T-cell (primary cell): ENCODE data around the gene ZPLD1. TPM values are rescaled to one million over a fixed set of nuclear protein-coding genes. Genes with fewer than 3 reads are reported as not detected.

ENCODE experiments used
- ATAC-seq, 4 experiments: fragments of 200-7000 bp in 3 of 4; fragments of 150-1000 bp in 1 of 4; cut with Tn5 transposase; replicated peaks in 1 of 4; 1 replicate in 3 of 4; 2 replicates in 1 of 4; pipeline ENCODE4 v1.10.0; 2021; ENCODE audit warnings: moderate library complexity in 3 of 4, mild to moderate bottlenecking in 2 of 4, moderate number of reproducible peaks in 1 of 4
- CTCF ChIA-PET, 2 donors: fragments of 300-600 bp; sonication (Branson Sonifier 250); formaldehyde crosslinking; loops; one replicate each; lab custom pipeline; 2022; ENCODE audit warnings: antibody characterized with exemption in 2 of 2; lab: Charles Lee
- POLR2A ChIA-PET, 2 donors: fragments of 300-600 bp; sonication (Branson Sonifier 250); formaldehyde crosslinking; loops; one replicate each; lab custom pipeline; 2022; ENCODE audit warnings: antibody characterized with exemption in 2 of 2; lab: Charles Lee
- DNase-seq, 35 experiments: peaks; one replicate each; pipeline versions ENCODE4 v3.0.0 to v3.0.0-alpha.2; 2013 to 2023
- H3K27ac ChIP-seq: one replicate; pipeline ENCODE4 v1.5.1; 2013; ENCODE audit warnings: low read length
- H3K27me3 ChIP-seq, 2 experiments: replicated peaks in 1 of 2; 1 replicate in 1 of 2; 2 replicates in 1 of 2; pipeline versions ENCODE4 v1.6.1 to v1.7.0; 2013; ENCODE audit warnings: low read length in 1 of 2, mixed read lengths in 1 of 2; ENCODE audit not compliant: control insufficient read depth in 2 of 2, insufficient read depth in 2 of 2; ENCODE audit errors: extremely low read depth in 1 of 2
- H3K36me3 ChIP-seq, 2 donors: 1 replicate in 1 of 2; 2 replicates in 1 of 2; pipeline versions ENCODE4 v1.6.1 to v1.7.0; 2013; ENCODE audit warnings: low read length in 1 of 2; ENCODE audit not compliant: control insufficient read depth in 2 of 2, insufficient read depth in 1 of 2; ENCODE audit errors: extremely low read depth in 1 of 2
- H3K4me1 ChIP-seq, 2 experiments: 1 replicate in 1 of 2; 2 replicates in 1 of 2; pipeline versions ENCODE4 v1.6.1 to v1.7.0; 2013; ENCODE audit warnings: low read length in 2 of 2, mixed read lengths in 1 of 2; ENCODE audit not compliant: insufficient read depth in 2 of 2, control insufficient read depth in 1 of 2; ENCODE audit errors: extremely low read depth in 1 of 2
- H3K4me3 ChIP-seq, 2 donors: 1 replicate in 1 of 2; 2 replicates in 1 of 2; pipeline versions ENCODE4 v1.5.1 to v1.7.0; 2013; ENCODE audit warnings: mild to moderate bottlenecking in 2 of 2, low read length in 1 of 2, moderate library complexity in 1 of 2; ENCODE audit not compliant: control insufficient read depth in 1 of 2; ENCODE audit errors: extremely low read depth in 1 of 2
- H3K9me3 ChIP-seq: 2 replicates; pipeline ENCODE4 v1.7.0; 2013
- H3K27ac Mint-ChIP-seq, 2 donors: one replicate each; pipeline ENCODE4 v1.8.0; 2020 to 2021; ENCODE audit warnings: mild to moderate bottlenecking in 2 of 2, mixed read lengths in 2 of 2
- H3K27me3 Mint-ChIP-seq, 2 donors: one replicate each; pipeline ENCODE4 v1.8.0; 2021 to 2022; ENCODE audit warnings: mixed read lengths in 2 of 2
- H3K36me3 Mint-ChIP-seq: one replicate; pipeline ENCODE4 v1.8.0; 2021; ENCODE audit warnings: mixed read lengths
- H3K4me1 Mint-ChIP-seq, 3 donors: one replicate each; pipeline ENCODE4 v1.8.0; 2020 to 2022; ENCODE audit warnings: mixed read lengths in 3 of 3, mild to moderate bottlenecking in 1 of 3
- H3K4me3 Mint-ChIP-seq, 3 donors: one replicate each; pipeline ENCODE4 v1.8.0; 2020 to 2022; ENCODE audit warnings: mild to moderate bottlenecking in 3 of 3, mixed read lengths in 3 of 3, moderate library complexity in 3 of 3
- H3K9me3 Mint-ChIP-seq, 3 donors: one replicate each; pipeline ENCODE4 v1.8.0; 2020 to 2022; ENCODE audit warnings: mixed read lengths in 3 of 3
- WGBS: methylation state at CpG from one replicate; pipeline ENCODE4 v1.1.5; 2013; ENCODE audit warnings: missing lambda C conversion rate; ENCODE audit not compliant: insufficient coverage; 5-methylcytosine and 5-hydroxymethylcytosine counted together
- total RNA-seq, 35 experiments: library from RNA in 6 of 35; stranded (reverse) in 6 of 35; fragments of 120-200 nt in 1 of 35; gene quantifications; one replicate each; pipeline versions ENCODE4 v1.2.1 to v1.2.4 and lab custom pipeline; 2013 to 2026

The ZPLD1 gene
- total RNA-seq, 5 donors from 2014 or later (not counting 1 experiment from before 2014, with no cell fraction given): not detected

- Mint-ChIP-seq H3K4me1 (no peaks in the 10 kb centered on the region), H3K4me3 (no peak overlapping the region), H3K9me3 (no peaks in the 10 kb centered on the region), H3K36me3 (no peaks in the 10 kb centered on the region), H3K27me3 (peaks cover 6 to 10% of the 10 kb centered on the region in 2 donors), H3K27ac (no peak overlapping the region)
- no peak for DNase-seq
- no peak overlapping the region for H3K27ac ChIP-seq
- no peak overlapping the region for H3K4me3 ChIP-seq
- H3K27me3 ChIP-seq: no peaks in the 10 kb centered on the region
- no peaks in the 10 kb centered on the region for H3K36me3 ChIP-seq
- H3K4me1 ChIP-seq: no peaks in the 10 kb centered on the region
- ChIA-PET CTCF (interaction anchor here in 1 of 2 donors (1.0 kb wide), 1 partner anchor 11 kb away, joined by 4 read pairs; no protein-coding TSS in a partner anchor), POLR2A (interaction anchor here in 1 of 2 donors (0.6 kb wide), 1 partner anchor 817 kb away, joined by 3 read pairs; no protein-coding TSS in a partner anchor)
- ATAC-seq: no peak
- no peaks in the 10 kb centered on the region for H3K9me3 ChIP-seq
These were observed 90.8 kb downstream of the ZPLD1 start for GRCh38 chr3:102525624-102526023.

- peaks cover 3 to 10% of the 10 kb centered on the region in 2 donors for H3K27me3 Mint-ChIP-seq
- H3K27me3 ChIP-seq: no peaks in the 10 kb centered on the region
- no peaks in the 10 kb centered on the region for H3K4me1 Mint-ChIP-seq
- no peaks in the 10 kb centered on the region for H3K4me1 ChIP-seq
- H3K4me3 ChIP-seq: no peak overlapping the region
- ATAC-seq (no peak), DNase-seq (no peak)
- no peak overlapping the region for H3K27ac Mint-ChIP-seq
- H3K36me3 ChIP-seq: no peaks in the 10 kb centered on the region
- ChIA-PET CTCF (interaction anchor here (0.5 to 1.6 kb wide), 8 partner anchors 9 to 1173 kb away, joined by 3 to 7 read pairs (median 3); no protein-coding TSS in a partner anchor), POLR2A (interaction anchor here (0.5 to 0.7 kb wide), 2 partner anchors 8 to 133 kb away, joined by 3 read pairs; no protein-coding TSS in a partner anchor)
- no peaks in the 10 kb centered on the region for H3K36me3 Mint-ChIP-seq
- no CpG with 5 or more reads among the region's 3 CpGs for WGBS
- no peaks in the 10 kb centered on the region for H3K9me3 Mint-ChIP-seq
- H3K27ac ChIP-seq: no peak overlapping the region
- no peak overlapping the region for H3K4me3 Mint-ChIP-seq
- H3K9me3 ChIP-seq: no peaks in the 10 kb centered on the region
These were observed 92.0 kb downstream of the ZPLD1 start for GRCh38 chr3:102526865-102527264.

- Mint-ChIP-seq H3K4me1 (peaks cover 0 to 7% (median 0%) of the 10 kb centered on the region in 3 donors), H3K27ac (no peak overlapping the region), H3K36me3 (no peaks in the 10 kb centered on the region), H3K9me3 (no peaks in the 10 kb centered on the region), H3K27me3 (peaks cover 0 to 5% of the 10 kb centered on the region in 2 donors), H3K4me3 (no peak overlapping the region)
- H3K4me3 ChIP-seq: no peak overlapping the region
- DNase-seq (no peak), ATAC-seq (no peak)
- ChIA-PET POLR2A (no interaction called here), CTCF (interaction anchor here (1.0 to 1.6 kb wide), 3 partner anchors 9 to 726 kb away, joined by 3 to 5 read pairs (median 4); no protein-coding TSS in a partner anchor)
- no peaks in the 10 kb centered on the region for H3K36me3 ChIP-seq
- H3K4me1 ChIP-seq: no peaks in the 10 kb centered on the region
- H3K27ac ChIP-seq: no peak overlapping the region
- H3K9me3 ChIP-seq: no peaks in the 10 kb centered on the region
- no peaks in the 10 kb centered on the region for H3K27me3 ChIP-seq
These were observed 93.9 kb downstream of the ZPLD1 start for GRCh38 chr3:102528727-102529126.
